Glutamatergic neuron (in vitro differentiated cells): ENCODE measurements around the gene VAPA. TPM values are rescaled to one million over a fixed set of nuclear protein-coding genes. Genes with fewer than 3 reads are reported as not detected.
A peak's percentile ranks its signal among the peaks of the same experiment; 100 is the strongest.

ENCODE experiments used
- DNase-seq: peaks from one replicate; pipeline ENCODE4 v3.0.0; 2022
- H3K27ac Mint-ChIP-seq: one replicate; pipeline ENCODE4 v1.8.0; 2020; ENCODE audit warnings: mild to moderate bottlenecking, mixed read lengths, inconsistent platforms; ENCODE audit not compliant: unreplicated experiment
- H3K27me3 Mint-ChIP-seq: one replicate; pipeline ENCODE4 v1.8.0; 2020; ENCODE audit warnings: mild to moderate bottlenecking, moderate library complexity, mixed read lengths, inconsistent platforms; ENCODE audit not compliant: unreplicated experiment
- H3K36me3 Mint-ChIP-seq: one replicate; pipeline ENCODE4 v1.8.0; 2020; ENCODE audit warnings: mild to moderate bottlenecking, mixed read lengths, inconsistent platforms; ENCODE audit not compliant: unreplicated experiment
- H3K4me1 Mint-ChIP-seq: one replicate; pipeline ENCODE4 v1.8.0; 2020; ENCODE audit warnings: mild to moderate bottlenecking, low read depth, mixed read lengths, inconsistent platforms; ENCODE audit not compliant: unreplicated experiment
- H3K4me3 Mint-ChIP-seq: one replicate; pipeline ENCODE4 v1.8.0; 2020; ENCODE audit warnings: mild to moderate bottlenecking, mixed read lengths, inconsistent platforms; ENCODE audit not compliant: unreplicated experiment
- H3K9me3 Mint-ChIP-seq: one replicate; pipeline ENCODE4 v1.8.0; 2020; ENCODE audit warnings: mild to moderate bottlenecking, moderate library complexity, mixed read lengths, inconsistent platforms; ENCODE audit not compliant: unreplicated experiment
- CTCF ChIP-seq: fragments of 200-600 bp; sonication (generic); IDR thresholded peaks from one replicate; pipeline ENCODE4 v1.5.0; 2021; ENCODE audit not compliant: partially characterized antibody, unreplicated experiment
- total RNA-seq: library from RNA; stranded (reverse); fragmentation: NEBNext Ultra II Directional; extraction: Animal tissue kit (Norgen Biotek cat#: 25700); gene quantifications from one replicate; pipeline ENCODE4 v1.2.1, GENCODE V29; 2021; ENCODE audit not compliant: unreplicated experiment

VAPA gene
- total RNA-seq, 1 donor from 2014 or later, result 187 TPM

- TF ChIP-seq CTCF, result no peak
- H3K4me1 Mint-ChIP-seq, result peaks cover 37% of the 10 kb centered on the region
- no peak for DNase-seq
- H3K4me3 Mint-ChIP-seq, result no peak overlapping the region
- H3K9me3 Mint-ChIP-seq, result peaks cover 5% of the 10 kb centered on the region
- H3K27me3 Mint-ChIP-seq, result peaks cover 4% of the 10 kb centered on the region
- no peaks in the 10 kb centered on the region for H3K36me3 Mint-ChIP-seq
- no peak overlapping the region for H3K27ac Mint-ChIP-seq
Measured at GRCh38 chr18:9946831-9947230, 33.0 kb downstream of the VAPA start.

- H3K27ac Mint-ChIP-seq, result no peak overlapping the region
- DNase-seq, result no peak
- no peak for TF ChIP-seq CTCF
- H3K4me3 Mint-ChIP-seq, result no peak overlapping the region
- peaks cover 4% of the 10 kb centered on the region for H3K27me3 Mint-ChIP-seq
- peaks cover 38% of the 10 kb centered on the region for H3K4me1 Mint-ChIP-seq
- H3K9me3 Mint-ChIP-seq, result peaks cover 3% of the 10 kb centered on the region
- H3K36me3 Mint-ChIP-seq, result no peaks in the 10 kb centered on the region
Measured at GRCh38 chr18:9947248-9947647, 33.4 kb downstream of the VAPA start.

- no peak for TF ChIP-seq CTCF
- Mint-ChIP-seq H3K4me3 (no peak overlapping the region), H3K4me1 (peaks cover 34% of the 10 kb centered on the region), H3K36me3 (no peaks in the 10 kb centered on the region), H3K27me3 (peaks cover 2% of the 10 kb centered on the region), H3K27ac (no peak overlapping the region), H3K9me3 (peaks cover 2% of the 10 kb centered on the region)
- DNase-seq, result no peak
Measured at GRCh38 chr18:9949315-9949714, 35.5 kb downstream of the VAPA start.

GRCh38 chr18:9949861-9950260, 36.0 kb downstream of the VAPA start:
- Mint-ChIP-seq H3K36me3 (no peaks in the 10 kb centered on the region), H3K27ac (no peak overlapping the region), H3K27me3 (peaks cover 2% of the 10 kb centered on the region), H3K4me1 (peaks cover 36% of the 10 kb centered on the region), H3K4me3 (no peak overlapping the region), H3K9me3 (peaks cover 2% of the 10 kb centered on the region)
- DNase-seq, result no peak
- no peak for TF ChIP-seq CTCF

GRCh38 chr18:9950289-9951016, 36.6 kb downstream of the VAPA start:
- no peak for TF ChIP-seq CTCF
- H3K4me1 Mint-ChIP-seq, result peaks cover 33% of the 10 kb centered on the region
- DNase-seq, result no peak
- H3K27me3 Mint-ChIP-seq, result peaks cover 2% of the 10 kb centered on the region
- H3K4me3 Mint-ChIP-seq, result no peak overlapping the region
- H3K9me3 Mint-ChIP-seq, result peaks cover 2% of the 10 kb centered on the region
- H3K36me3 Mint-ChIP-seq, result no peaks in the 10 kb centered on the region
- H3K27ac Mint-ChIP-seq, result peak overlapping the region; percentile 40
